SK-N-MC (cell line): ENCODE measurements around the gene CD2BP2.

Source experiments
- EZH2 ChIP-seq: fragments of 200-600 bp; sonication (generic); IDR thresholded peaks from one replicate; pipeline ENCODE4 v1.6.1; 2017; ENCODE audit warnings: antibody characterized with exemption
- FOXP2 ChIP-seq: optimal IDR thresholded peaks from 2 replicates; pipeline ENCODE3; 2011; ENCODE audit warnings: mild to moderate bottlenecking, moderate library complexity; ENCODE audit not compliant: insufficient read depth; ENCODE audit errors: extremely low read length, control extremely low read depth
- POLR2AphosphoS5 ChIP-seq: IDR thresholded peaks from 2 replicates; pipeline ENCODE4 v1.6.1; 2012; ENCODE audit warnings: mild to moderate bottlenecking, low read depth, low read length, borderline replicate concordance

DNA sequence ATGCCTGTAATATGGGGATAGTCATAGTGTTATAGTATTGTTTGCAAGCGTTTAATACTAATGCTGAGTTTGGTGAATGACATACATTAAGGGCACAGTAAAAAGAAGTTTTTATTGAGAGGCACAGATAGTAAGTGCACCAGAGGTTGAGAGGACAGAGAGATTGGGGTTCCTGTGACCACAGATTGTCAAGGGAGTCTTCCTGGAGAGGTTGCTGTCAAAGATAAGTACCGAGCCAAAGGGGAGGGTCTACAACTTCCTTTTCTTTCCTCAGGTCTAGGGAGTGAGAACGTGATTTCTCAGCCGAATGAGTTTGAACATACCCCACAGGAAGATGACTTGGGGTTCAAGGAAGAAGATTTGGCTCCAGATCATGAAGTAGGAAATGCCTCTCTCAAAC lies 41.9 kb upstream of the CD2BP2 start:
- no peak for TF ChIP-seq EZH2
- no peak for TF ChIP-seq POLR2AphosphoS5
- TF ChIP-seq FOXP2 = no peak
